Head of caudate nucleus (tissue), 42 donors: ENCODE data around the gene TBC1D21.

ENCODE experiments used
- DNase-seq, 42 donors: peaks; one replicate each; pipeline versions ENCODE4 v3.0.0 to v3.0.0-alpha.2; 2020 to 2021; ENCODE audit warnings: mixed read lengths in 7 of 42
- intact Hi-C: fragments of 100-400 bp; cut with DNase I; formaldehyde crosslinking; loops from one replicate; pipeline ENCODE4 v1.15.0; 2022

TBC1D21 gene

DNA sequence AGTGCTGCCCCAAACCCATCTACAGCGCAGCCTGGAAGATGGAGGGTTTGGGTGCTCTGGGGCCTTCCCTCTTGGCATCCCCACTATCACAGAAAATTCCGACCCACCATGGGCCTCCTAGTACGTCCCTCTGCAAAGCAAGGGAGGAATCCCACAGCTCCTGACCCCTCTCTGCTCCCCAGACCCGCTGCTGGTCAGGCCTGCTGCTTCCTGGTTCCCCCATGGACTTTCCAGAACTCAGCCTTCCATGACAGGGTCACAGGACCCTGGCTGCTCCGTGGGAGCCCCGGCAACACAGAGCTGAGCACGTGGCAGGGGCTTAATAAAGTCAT, 49.8 kb downstream of the TBC1D21 start:
- DNase-seq = no peak
- intact Hi-C loops = no loop called here

DNA sequence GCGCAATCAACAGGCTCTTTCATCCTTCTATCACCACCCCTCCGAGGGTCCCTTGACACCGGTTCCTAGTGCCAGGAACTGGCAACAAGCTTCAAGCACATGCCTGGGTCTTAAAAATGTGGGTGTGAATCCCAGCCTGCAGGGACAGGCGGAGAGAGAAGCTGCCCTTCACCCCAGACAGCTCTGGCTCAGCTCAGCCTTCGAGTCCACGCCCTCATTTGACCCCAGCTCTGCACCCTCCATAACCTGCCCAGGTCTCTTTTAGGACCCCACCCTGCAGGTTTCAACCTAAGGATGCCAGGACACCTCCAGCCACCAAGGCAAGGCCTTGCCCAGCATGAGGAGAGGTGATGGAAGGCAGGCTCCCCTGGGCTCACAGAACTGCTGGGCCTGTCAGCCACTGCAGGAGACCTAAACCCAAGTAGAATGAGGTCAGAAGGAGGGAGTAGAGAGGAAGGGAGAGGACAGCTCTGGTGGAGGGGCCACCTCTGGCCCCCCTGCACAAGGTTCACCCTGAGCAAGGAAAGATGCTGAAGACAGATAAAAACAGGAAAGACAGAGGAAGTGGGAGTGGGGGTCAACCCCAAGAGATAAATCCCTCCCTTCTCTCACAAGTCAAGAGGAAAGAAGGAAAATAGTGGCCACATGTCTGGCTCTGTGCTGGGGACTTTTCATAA, 50.3 kb downstream of the TBC1D21 start:
- no peak for DNase-seq
- intact Hi-C loops = no loop called here

DNA sequence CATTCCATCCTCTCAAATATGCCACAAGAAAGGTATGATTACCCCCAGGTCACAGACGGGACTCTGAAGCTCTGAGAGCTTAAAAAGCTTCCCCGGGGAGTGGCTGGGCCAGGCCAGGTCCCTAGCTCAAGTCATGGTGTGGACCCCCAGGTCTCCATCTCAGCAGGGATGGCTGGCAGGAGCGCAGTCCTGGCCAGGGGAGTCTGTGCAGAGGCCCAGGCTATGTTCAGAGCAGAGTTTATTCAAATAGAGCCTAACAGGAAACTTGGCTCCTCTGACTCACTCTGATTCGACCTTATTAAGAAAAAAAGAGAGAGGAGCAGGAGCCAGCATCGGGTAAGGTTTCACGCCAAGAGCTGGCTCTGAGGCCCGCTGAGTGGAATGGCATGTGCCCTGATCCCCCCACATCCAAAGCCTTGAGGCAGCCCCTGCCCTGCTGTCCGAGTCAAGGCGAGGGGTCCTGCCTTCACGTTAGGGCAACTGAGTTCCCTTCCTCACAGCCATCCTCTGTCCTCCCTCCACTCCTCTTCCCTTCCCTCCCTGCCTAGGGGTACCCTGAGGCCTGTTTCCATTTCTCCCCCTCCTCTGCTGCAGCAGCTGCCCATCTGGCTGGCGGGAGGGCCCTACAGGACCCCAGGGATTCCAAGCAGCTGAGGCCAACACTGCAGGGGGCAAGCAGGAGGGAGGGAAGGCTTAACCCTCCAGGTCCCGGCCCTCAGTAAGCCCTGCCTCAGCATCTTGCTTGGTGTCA, 51.0 kb downstream of the TBC1D21 start:
- intact Hi-C loops = no loop called here
- peak in 9 of 42 donors; percentile 17 to 67 (median 36) for DNase-seq

DNA sequence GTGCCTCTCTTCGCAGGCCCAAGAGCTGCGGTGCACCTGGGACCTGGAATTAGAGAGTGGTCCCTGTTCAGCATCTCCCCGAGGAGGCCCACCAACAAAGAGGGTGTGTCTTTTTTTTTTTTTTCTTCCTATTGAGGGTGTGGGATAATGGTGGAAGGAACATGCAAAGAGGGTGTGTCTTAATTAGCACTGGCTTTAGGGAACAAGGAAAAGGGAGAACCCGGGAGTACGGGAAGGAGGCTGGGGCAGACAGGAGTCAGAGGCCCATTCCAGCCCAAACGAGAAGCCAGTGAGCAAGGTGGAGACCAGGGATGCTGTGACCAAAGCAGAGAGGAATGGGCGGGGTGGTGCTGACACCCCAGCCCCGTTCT, 52.5 kb downstream of the TBC1D21 start:
- intact Hi-C loops = no loop called here
- DNase-seq = no peak

DNA sequence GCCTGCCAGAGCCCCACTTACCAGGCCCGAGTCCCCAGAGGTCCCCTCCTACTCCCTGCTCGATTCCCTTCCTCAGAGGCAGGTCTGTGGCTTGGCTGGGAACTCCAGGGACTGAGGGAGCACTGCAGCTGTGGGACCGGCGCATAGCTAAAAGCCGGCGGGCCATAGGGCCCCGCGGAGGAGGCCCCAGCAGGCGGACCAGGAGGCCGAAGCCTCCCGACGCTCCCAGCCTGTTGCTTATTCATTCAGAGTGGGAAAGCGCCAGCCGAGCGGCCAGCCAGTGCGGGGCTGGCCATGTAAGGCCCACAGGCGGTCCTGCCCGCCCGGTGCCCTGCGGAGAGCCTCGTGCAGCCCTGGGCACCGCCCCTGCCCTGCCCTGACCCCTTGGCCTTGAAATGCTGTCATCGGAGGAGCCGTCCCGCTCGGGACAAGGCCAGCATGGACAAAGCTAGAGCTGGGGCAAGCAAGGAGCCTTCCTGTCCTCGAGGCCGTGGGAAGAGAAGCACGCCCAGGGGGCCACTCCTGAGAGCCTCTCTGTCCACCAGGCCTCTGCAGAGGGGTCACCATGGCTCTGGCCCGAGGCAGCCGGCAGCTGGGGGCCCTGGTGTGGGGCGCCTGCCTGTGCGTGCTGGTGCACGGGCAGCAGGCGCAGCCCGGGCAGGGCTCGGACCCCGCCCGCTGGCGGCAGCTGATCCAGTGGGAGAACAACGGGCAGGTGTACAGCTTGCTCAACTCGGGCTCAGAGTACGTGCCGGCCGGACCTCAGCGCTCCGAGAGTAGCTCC, 53.0 kb downstream of the TBC1D21 start, which contains the start of gene LOXL1:
LOXL1 (plus strand) TSS at position 244 of the 784 bp plus-strand sequence; CDS start at position 566, 322 bp downstream.
- peak in 32 of 42 donors; percentile 24 to 70 (median 44) for DNase-seq
- intact Hi-C loops = no loop called here

DNA sequence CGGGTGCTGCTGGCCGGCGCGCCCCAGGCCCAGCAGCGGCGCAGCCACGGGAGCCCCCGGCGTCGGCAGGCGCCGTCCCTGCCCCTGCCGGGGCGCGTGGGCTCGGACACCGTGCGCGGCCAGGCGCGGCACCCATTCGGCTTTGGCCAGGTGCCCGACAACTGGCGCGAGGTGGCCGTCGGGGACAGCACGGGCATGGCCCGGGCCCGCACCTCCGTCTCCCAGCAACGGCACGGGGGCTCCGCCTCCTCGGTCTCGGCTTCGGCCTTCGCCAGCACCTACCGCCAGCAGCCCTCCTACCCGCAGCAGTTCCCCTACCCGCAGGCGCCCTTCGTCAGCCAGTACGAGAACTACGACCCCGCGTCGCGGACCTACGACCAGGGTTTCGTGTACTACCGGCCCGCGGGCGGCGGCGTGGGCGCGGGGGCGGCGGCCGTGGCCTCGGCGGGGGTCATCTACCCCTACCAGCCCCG, 53.7 kb downstream of the TBC1D21 start:
- peak in 16 of 42 donors; percentile 21 to 59 (median 33) for DNase-seq

DNA sequence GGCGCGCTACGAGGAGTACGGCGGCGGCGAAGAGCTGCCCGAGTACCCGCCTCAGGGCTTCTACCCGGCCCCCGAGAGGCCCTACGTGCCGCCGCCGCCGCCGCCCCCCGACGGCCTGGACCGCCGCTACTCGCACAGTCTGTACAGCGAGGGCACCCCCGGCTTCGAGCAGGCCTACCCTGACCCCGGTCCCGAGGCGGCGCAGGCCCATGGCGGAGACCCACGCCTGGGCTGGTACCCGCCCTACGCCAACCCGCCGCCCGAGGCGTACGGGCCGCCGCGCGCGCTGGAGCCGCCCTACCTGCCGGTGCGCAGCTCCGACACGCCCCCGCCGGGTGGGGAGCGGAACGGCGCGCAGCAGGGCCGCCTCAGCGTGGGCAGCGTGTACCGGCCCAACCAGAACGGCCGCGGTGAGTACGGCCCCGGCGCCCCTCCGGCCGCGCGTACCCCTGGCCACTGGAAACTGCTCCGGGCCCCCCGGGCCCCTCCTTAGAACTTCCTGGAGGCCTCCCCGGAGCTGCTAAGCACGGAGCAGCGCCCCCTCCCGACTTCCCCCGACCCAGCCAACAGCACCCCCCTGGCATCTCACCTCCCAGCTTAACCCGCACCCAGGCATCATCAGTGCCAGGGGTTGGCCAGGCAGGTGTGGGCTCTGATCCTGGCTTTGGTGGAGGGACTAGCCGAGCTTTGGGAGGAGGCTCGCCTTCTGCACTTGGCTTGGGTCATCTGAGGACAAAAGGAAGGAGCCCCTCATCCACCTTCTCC, 54.3 kb downstream of the TBC1D21 start:
- DNase-seq = peak in 41 of 42 donors; percentile 21 to 83 (median 67)
- intact Hi-C loops = no loop called here

More for the DNA sequence above, 53.7 kb downstream of the TBC1D21 start:
- intact Hi-C loops = no loop called here

DNA sequence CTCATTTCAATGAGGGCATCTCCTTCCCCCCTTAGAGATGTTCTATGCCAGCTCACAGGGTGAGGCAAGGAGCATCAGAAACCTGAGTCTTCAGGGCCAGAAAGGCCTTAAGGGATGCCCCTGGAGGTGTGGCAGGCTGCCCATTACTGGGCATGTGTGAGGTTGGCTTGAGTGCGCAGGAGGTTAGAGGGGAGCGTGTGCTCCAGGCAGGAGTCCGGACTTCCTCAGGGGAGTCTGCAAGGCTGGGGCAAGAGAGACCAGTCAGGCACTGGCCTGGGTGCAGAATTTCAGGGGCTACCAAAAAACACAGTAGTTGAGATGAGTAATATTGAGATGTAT, 54.8 kb downstream of the TBC1D21 start:
- intact Hi-C loops = no loop called here
- no peak for DNase-seq

DNA sequence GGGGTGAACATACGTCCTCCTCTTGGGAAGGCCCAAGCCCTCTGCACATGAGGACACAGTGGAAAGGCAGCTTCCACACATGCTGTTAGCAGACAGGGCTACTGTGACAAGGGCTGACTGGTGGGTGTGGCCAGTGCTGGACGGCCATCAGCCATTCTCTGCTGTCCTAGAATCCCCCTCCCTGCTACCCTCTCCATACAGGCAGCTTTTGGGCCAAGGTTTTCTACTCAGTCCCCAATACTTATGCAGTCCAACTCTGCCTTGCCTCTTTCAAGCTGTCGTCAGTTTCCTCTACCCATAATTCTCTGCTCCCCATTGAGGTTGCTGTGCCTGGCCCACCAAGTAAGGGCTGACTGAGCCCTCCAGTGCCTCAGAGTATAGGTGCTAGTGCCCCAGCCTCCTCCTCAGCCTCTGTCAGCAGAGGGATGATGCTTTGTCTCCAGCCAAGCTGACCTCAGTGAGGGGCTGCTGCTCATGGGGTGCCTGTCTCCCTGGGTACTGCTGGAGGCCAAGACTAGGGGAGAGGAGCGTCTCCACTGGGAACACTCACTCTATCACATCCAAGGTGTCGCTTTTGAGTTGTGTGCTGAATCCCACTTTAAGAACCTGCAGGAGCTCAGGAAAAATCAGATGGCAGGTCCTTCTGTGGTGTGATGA, 55.7 kb downstream of the TBC1D21 start:
- intact Hi-C loops = no loop called here
- DNase-seq = no peak

DNA sequence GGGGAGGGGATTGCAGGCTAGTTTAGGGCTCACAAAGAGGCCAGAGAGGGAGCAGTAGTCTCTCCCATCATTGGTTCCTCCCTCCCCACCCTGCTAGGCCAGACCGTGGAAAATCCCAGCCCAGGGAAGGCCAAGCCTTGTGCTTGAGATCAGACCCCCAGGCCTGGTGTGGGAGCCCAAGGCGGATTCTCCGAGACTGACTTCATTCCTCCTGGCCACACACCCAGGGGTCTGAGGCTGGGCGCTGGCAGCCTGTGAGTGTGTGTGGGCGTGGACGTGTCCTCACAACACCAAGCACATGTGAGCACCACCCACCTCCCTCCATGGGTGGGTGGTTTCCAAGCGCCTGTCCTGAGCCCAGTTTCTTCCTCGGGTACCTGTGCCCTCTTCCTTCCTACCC, 57.0 kb downstream of the TBC1D21 start:
- intact Hi-C loops = no loop called here
- DNase-seq = no peak

DNA sequence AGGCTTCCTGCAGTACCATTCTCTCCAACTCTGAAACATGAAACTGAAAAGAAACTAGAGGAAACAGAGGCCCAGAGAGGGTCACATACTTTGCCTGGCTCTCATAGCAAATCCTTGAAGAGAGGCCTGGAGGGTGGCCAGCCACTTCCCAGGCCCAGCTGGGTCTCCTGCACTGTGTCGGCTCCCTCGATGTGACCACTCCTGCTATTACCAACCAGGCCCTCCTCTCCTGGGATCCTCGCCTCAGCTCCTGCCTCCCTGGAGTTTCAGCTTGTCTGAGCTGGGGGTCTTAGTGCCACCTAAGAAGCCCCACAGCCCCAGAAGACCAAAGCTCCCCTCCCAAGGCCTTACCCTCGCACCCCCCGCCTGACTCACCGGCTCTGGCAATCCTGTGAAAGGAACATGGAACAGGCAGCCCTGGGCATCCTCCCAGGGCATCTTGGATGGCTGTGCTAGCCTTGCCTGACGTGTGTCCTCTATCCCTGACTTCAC, 57.5 kb downstream of the TBC1D21 start:
- peak in 2 of 42 donors; percentile 56 to 70 for DNase-seq
- intact Hi-C loops = no loop called here

DNA sequence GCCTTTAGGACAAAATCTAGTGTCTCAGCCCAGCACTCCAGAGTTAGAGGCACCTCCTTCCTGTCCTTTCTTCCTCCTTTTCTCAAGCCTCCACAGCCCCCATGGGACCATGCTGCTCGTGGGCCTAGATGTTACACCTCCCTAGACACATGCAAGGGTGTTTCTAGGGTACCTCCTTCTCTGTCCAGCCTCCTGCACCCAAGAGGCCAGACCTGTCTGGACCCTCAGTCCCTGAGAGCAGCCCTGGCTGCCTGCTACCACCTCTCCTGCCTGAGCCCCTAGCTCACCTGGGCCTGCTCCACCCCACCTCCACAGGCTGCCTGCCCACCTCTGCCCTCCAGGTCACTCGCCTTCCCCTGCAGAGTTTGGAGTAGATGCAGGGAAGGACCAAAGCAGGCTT, 58.1 kb downstream of the TBC1D21 start:
- intact Hi-C loops = no loop called here
- no peak for DNase-seq

DNA sequence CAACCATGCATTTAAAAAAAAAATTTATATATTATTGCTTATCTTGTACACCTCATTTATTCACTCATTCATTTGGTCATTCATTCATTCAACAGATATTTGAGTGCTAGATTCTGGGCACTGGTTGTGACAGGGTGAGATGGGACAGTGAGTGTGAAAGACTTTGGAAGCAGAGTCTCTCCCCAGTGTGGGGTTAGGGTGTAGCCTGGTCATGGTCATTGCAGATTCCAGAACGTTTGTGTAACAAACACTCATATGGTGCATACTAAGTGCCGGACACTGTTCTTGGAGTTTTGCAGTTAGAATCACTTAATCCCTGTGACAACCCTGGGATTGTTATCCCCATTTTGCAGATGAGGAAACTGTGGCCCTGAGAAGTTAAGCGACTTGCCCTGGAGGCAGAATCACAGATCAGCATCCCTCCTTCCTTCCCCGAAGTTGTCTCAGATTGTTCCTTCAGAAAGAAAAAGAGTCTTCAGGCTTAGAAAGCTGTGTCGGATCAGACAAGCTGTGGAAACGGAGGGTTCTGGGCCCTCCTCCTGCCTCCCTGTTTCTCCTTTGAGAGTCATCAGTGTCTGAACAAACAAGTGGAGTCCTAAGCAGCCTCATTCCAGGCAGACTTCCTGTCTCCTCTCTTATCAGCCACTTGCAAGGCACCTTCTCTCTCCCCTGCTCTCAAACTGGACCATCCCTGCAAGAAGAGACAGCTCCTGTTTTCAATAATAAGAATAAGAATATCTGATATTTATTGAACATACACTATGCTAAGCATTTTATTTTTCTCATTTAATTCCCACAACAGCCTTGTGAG, 59.2 kb downstream of the TBC1D21 start:
- DNase-seq = no peak
- intact Hi-C loops = no loop called here

DNA sequence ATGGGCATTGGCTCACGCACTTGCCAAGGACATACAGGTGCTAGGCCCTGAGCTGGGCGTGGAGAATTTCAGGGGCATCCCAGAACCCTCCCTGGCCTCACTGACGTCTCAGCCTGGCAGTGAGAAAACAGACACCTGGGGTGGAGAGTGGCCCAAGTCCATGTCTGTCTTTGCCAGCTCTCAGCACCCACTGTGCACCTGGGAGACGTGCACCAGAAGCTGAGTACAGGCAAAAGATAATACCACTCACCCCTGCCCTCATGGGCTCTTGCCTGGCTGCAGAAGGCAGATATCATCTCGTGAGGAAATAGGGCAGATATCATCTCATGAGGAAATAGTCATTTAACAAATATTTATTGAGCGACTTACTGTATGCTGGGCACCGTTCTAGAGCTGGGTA, 60.9 kb downstream of the TBC1D21 start:
- intact Hi-C loops = no loop called here
- DNase-seq = no peak

DNA sequence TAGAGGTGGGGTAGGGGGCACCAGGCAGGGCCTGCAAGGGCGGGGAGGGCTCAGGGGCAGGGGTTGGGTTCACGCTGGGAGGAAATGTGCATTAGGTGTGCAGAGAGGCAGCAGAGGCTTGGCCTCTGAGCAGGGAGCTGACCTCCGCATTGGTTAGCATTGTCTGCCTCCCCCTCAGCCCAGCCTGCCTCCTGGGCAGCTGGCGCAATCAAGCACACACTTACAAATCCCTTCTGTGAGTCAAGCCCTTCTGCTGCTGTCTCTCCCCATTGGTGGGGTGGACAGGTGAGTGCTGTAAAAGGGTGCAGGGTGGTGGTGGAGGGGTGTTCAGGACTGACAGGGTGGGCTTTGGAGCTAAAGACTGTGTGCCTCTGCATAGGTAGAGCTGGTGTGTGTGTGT, 62.2 kb downstream of the TBC1D21 start:
- intact Hi-C loops = no loop called here

DNA sequence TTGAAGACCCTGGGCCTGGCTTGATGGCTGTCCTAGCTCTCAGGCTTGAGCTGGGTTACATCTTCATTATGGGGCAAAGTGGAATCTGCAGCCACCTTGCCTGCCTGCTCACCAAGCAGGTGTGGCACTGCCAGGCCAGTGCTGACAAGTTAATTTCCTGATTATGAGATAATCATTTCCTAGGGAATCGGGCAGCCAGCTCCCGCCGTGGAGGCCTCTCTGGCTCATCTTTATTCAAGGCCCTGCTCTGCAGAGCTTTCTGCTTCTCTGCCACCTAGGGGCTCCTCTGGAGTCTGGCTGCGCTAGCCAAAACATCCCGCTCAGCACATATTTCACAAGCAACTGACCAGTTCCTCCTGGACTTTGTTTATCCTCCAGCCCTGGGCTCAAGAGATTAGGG, 62.8 kb downstream of the TBC1D21 start:
- intact Hi-C loops = no loop called here
- peak in 6 of 42 donors; percentile 11 to 51 (median 24) for DNase-seq

More for the DNA sequence above, 62.2 kb downstream of the TBC1D21 start:
- DNase-seq = no peak

DNA sequence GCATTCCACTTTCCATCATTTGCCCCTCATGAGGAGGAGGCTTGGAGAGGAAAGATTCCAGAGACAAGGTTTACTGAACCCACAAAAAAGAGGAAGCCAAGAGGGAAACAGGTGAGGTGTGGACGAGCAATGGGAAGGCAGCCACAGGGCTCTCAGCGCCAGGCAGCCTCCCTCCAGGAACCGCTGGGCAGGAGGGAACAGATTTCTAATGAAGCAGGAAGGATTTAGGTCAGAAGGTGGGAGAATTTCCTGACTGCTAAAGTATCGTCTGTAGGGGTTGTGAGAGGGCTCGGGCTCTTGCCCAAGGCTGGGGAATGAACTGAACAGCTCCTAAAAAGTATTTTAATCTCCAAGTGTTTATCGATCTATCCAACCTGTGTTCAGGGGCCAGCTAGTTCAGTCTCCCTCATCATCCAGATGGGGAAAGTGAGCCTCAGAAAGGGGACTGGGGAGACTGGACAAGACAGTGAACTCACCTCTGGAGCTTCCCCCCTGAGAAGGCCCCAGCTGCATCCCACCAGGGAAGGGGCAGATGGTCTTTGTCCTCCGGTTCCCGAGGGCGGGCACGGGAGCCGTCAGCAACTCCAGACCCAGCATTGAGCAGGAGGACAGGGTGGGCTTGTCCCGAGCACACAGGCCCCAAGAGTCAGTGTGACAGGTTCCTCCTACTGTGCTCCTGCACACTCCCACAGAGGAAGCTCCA, 63.4 kb downstream of the TBC1D21 start:
- DNase-seq = no peak
- intact Hi-C loops = no loop called here
